Body of pancreas (tissue), 4 donors: ENCODE measurements around the gene PSMA2.

ENCODE experiments used
- POLR2A ChIP-seq, 3 donors: fragments of 450-650 bp; IDR thresholded peaks; one replicate each; pipeline ENCODE4 v1.6.1; 2016; ENCODE audit warnings: antibody characterized with exemption in 3 of 3, mild to moderate bottlenecking in 2 of 3
- TF ChIP-seq, protein P1 (sequence below), 7 experiments: fragments of 450-650 bp in 4 of 7; fragments of 200-600 bp in 3 of 7; sonication (generic) in 3 of 7; IDR thresholded peaks; one replicate each; pipeline ENCODE4 v1.5.1; 2016 to 2019; ENCODE audit warnings: antibody characterized with exemption in 7 of 7

DNA sequence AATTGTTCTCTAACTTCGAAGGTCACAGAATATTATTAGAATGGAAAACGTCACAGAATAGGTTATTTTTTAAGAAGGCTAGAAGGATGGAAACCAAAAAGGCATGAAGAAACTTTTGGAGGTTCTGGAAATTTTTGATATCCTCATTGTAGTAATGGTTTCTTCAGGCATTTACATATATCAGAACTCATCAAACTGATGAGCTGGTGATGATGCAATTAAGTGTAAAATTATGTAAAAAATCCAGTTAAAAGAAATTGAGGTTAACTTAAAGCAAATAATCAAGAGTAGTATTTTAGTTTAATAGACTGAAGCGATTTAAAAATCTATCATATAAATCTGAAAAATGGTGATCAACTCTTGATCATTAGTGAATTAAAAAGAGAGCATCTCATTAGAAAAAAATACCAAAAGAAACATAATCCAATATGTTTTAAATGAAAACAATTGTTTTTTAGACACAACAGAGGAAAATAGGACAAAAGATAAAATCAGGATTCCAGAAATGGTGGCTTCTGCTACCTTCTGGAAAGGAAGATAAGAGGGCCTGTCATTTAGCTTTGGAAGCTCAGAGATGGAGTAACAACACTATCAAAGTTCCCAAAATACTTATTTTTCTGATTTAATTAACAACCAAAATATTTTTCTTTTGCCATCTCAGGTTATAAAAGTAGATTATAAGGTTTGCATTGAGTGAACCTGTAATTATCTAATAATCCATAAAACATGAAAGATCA, 9.8 kb downstream of the PSMA2 start:
- TF ChIP-seq POLR2A (IDR thresholded peaks at IDR 0.05) = no peak
- TF ChIP-seq, protein P1, sequence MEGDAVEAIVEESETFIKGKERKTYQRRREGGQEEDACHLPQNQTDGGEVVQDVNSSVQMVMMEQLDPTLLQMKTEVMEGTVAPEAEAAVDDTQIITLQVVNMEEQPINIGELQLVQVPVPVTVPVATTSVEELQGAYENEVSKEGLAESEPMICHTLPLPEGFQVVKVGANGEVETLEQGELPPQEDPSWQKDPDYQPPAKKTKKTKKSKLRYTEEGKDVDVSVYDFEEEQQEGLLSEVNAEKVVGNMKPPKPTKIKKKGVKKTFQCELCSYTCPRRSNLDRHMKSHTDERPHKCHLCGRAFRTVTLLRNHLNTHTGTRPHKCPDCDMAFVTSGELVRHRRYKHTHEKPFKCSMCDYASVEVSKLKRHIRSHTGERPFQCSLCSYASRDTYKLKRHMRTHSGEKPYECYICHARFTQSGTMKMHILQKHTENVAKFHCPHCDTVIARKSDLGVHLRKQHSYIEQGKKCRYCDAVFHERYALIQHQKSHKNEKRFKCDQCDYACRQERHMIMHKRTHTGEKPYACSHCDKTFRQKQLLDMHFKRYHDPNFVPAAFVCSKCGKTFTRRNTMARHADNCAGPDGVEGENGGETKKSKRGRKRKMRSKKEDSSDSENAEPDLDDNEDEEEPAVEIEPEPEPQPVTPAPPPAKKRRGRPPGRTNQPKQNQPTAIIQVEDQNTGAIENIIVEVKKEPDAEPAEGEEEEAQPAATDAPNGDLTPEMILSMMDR (IDR thresholded peaks at IDR 0.05) = no peak
